HepG2 (cell line): ENCODE measurements around the gene SNAPC4.

Experiments used
- CTCF ChIP-seq: sonication (generic); formaldehyde crosslinking; IDR thresholded peaks from 2 replicates; pipeline ENCODE4 v1.5.0; 2020; ENCODE audit warnings: mild to moderate bottlenecking, missing genetic modification reagents, moderate library complexity
- GMEB1 ChIP-seq: sonication (generic); formaldehyde crosslinking; IDR thresholded peaks from 2 replicates; pipeline ENCODE4 v1.5.1; 2020; ENCODE audit warnings: missing genetic modification reagents, mild to moderate bottlenecking, borderline replicate concordance
- IRF1 ChIP-seq: sonication (generic); formaldehyde crosslinking; IDR thresholded peaks from 2 replicates; pipeline ENCODE4 v1.4.0; 2020; ENCODE audit warnings: low read depth, mild to moderate bottlenecking, missing genetic modification reagents
- KDM4B ChIP-seq: sonication (generic); formaldehyde crosslinking; IDR thresholded peaks from 2 replicates; pipeline ENCODE4 v1.4.0; 2020; ENCODE audit warnings: missing genetic modification reagents
- RAD21 ChIP-seq: fragments of 450-650 bp; formaldehyde crosslinking; IDR thresholded peaks from 2 replicates; pipeline ENCODE4 v1.5.0; 2020; ENCODE audit warnings: mild to moderate bottlenecking
- SIN3B ChIP-seq: fragments of 150-350 bp; IDR thresholded peaks from 2 replicates; pipeline ENCODE4 v1.6.1; 2014; ENCODE audit warnings: low read length
- UBTF ChIP-seq: sonication (generic); formaldehyde crosslinking; IDR thresholded peaks from 2 replicates; pipeline ENCODE4 v1.4.0; 2020; ENCODE audit warnings: mild to moderate bottlenecking, missing genetic modification reagents
- ZBTB7A ChIP-seq: sonication (generic); formaldehyde crosslinking; IDR thresholded peaks from 2 replicates; pipeline ENCODE4 v1.8.0; 2022; ENCODE audit warnings: mild to moderate bottlenecking, missing genetic modification reagents
- ZNF207 ChIP-seq: fragments of 450-650 bp; IDR thresholded peaks from 2 replicates; pipeline ENCODE4 v1.6.1; 2016; ENCODE audit warnings: antibody characterized with exemption, borderline replicate concordance
- ZNF484 ChIP-seq: sonication (generic); formaldehyde crosslinking; IDR thresholded peaks from 2 replicates; pipeline ENCODE4 v1.5.1; 2020; ENCODE audit warnings: mild to moderate bottlenecking, low read depth, missing genetic modification reagents, borderline replicate concordance
- ZNF546 ChIP-seq: sonication (generic); formaldehyde crosslinking; conservative IDR thresholded peaks from 2 replicates; pipeline ENCODE4 v1.8.1; 2023; ENCODE audit warnings: mild to moderate bottlenecking, missing genetic modification reagents
- ZNF547 ChIP-seq: sonication (generic); formaldehyde crosslinking; IDR thresholded peaks from 2 replicates; pipeline ENCODE4 v1.5.1; 2020; ENCODE audit warnings: mild to moderate bottlenecking, missing genetic modification reagents

GRCh38 chr9:136358016-136358415 lies 42.0 kb downstream of the SNAPC4 start:
- no peak for TF ChIP-seq ZBTB7A
- TF ChIP-seq ZNF546 (CRISPR knock-in tag): no peak
- no peak for TF ChIP-seq RAD21 (CRISPR knock-in tag)
- TF ChIP-seq IRF1 (CRISPR knock-in tag): no peak
- TF ChIP-seq ZNF484 (CRISPR knock-in tag): no peak
- no peak for TF ChIP-seq ZNF547 (CRISPR knock-in tag)
- no peak for TF ChIP-seq SIN3B
- no peak for TF ChIP-seq GMEB1
- TF ChIP-seq UBTF (CRISPR knock-in tag): no peak
- TF ChIP-seq CTCF (CRISPR knock-in tag): no peak
- TF ChIP-seq ZNF207: no peak
- TF ChIP-seq KDM4B (CRISPR knock-in tag): no peak
